WTC11 (cell line): ENCODE measurements around the gene KCNG1.

Experiments
- ATF3 ChIP-seq: sonication (generic); formaldehyde crosslinking; conservative IDR thresholded peaks from 2 replicates; pipeline ENCODE4 v1.8.1; 2022; ENCODE audit warnings: mild to moderate bottlenecking, missing genetic modification reagents
- CTCF ChIP-seq: fragments of 200-600 bp; IDR thresholded peaks from 2 replicates; pipeline ENCODE4 v1.8.0; 2022; ENCODE audit warnings: antibody characterized with exemption
- E2F4 ChIP-seq: sonication (generic); formaldehyde crosslinking; IDR thresholded peaks from 2 replicates; pipeline ENCODE4 v1.8.1; 2022; ENCODE audit warnings: low read depth, mild to moderate bottlenecking, moderate library complexity, missing genetic modification reagents, borderline replicate concordance
- ESRRA ChIP-seq: sonication (generic); formaldehyde crosslinking; IDR thresholded peaks from 2 replicates; pipeline ENCODE4 v1.8.1; 2022; ENCODE audit warnings: mild to moderate bottlenecking, missing genetic modification reagents, borderline replicate concordance
- FOXP1 ChIP-seq: sonication (generic); formaldehyde crosslinking; IDR thresholded peaks from 2 replicates; pipeline ENCODE4 v1.8.0; 2022; ENCODE audit warnings: missing genetic modification reagents, mild to moderate bottlenecking, moderate library complexity, borderline replicate concordance
- KAT7 ChIP-seq: sonication (generic); formaldehyde crosslinking; IDR thresholded peaks from 2 replicates; pipeline ENCODE4 v1.8.1; 2023; ENCODE audit warnings: missing genetic modification reagents, mild to moderate bottlenecking, borderline replicate concordance
- MAX ChIP-seq: sonication (generic); formaldehyde crosslinking; IDR thresholded peaks from 2 replicates; pipeline ENCODE4 v1.8.0; 2022; ENCODE audit warnings: mild to moderate bottlenecking, missing genetic modification reagents
- NFE2L1 ChIP-seq: sonication (generic); formaldehyde crosslinking; IDR thresholded peaks from 2 replicates; pipeline ENCODE4 v1.8.1; 2023; ENCODE audit warnings: missing genetic modification reagents
- PREB ChIP-seq: sonication (generic); formaldehyde crosslinking; IDR thresholded peaks from 2 replicates; pipeline ENCODE4 v1.8.1; 2022; ENCODE audit warnings: mild to moderate bottlenecking, missing genetic modification reagents, moderate library complexity, borderline replicate concordance
- PRRX2 ChIP-seq: fragments of 250-450 bp; sonication (Bioruptor Pico); IDR thresholded peaks from 2 replicates; pipeline ENCODE4 v1.8.0; 2021; ENCODE audit warnings: mild to moderate bottlenecking
- ZBTB21 ChIP-seq: sonication (generic); formaldehyde crosslinking; IDR thresholded peaks from 2 replicates; pipeline ENCODE4 v1.8.1; 2023; ENCODE audit warnings: mild to moderate bottlenecking, missing genetic modification reagents, borderline replicate concordance
- ZNF121 ChIP-seq: sonication (generic); formaldehyde crosslinking; IDR thresholded peaks from 2 replicates; pipeline ENCODE4 v1.8.0; 2023; ENCODE audit warnings: missing genetic modification reagents
- ZNF232 ChIP-seq: sonication (generic); formaldehyde crosslinking; IDR thresholded peaks from 2 replicates; pipeline ENCODE4 v1.8.0; 2022; ENCODE audit warnings: mild to moderate bottlenecking, missing genetic modification reagents
- ZNF512 ChIP-seq: sonication (generic); formaldehyde crosslinking; IDR thresholded peaks from 2 replicates; pipeline ENCODE4 v1.8.1; 2022; ENCODE audit warnings: missing genetic modification reagents, borderline replicate concordance

GRCh38 chr20:50977066-50978021 is 45.6 kb downstream of the KCNG1 start:
- no peak for TF ChIP-seq ZNF512
- TF ChIP-seq CTCF: no peak
- TF ChIP-seq ATF3 (CRISPR knock-in tag): no peak
- no peak for TF ChIP-seq E2F4 (CRISPR knock-in tag)
- TF ChIP-seq ESRRA (CRISPR knock-in tag): no peak
- TF ChIP-seq PRRX2: no peak
- TF ChIP-seq NFE2L1: no peak
- TF ChIP-seq KAT7 (CRISPR knock-in tag): no peak
- TF ChIP-seq FOXP1 (CRISPR knock-in tag): no peak
- TF ChIP-seq ZBTB21 (CRISPR knock-in tag): no peak
- no peak for TF ChIP-seq ZNF232 (CRISPR knock-in tag)
- no peak for TF ChIP-seq PREB (CRISPR knock-in tag)
- TF ChIP-seq ZNF121: no peak
- TF ChIP-seq MAX (CRISPR knock-in tag): no peak
